Amniotic stem cell (primary cell): Measurements from ENCODE around the gene HCRTR1.

ENCODE experiments used
- DNase-seq: peaks from one replicate; lab custom pipeline; 2025; lab: John Stamatoyannopoulos, UW

Gene HCRTR1

GRCh38 chr1:31598980-31599379 is 18.5 kb upstream of the HCRTR1 start:
- DNase-seq, result no peak

GRCh38 chr1:31600641-31601040 is 16.8 kb upstream of the HCRTR1 start:
- no peak for DNase-seq

- no peak for DNase-seq
These were observed 15.4 kb upstream of the HCRTR1 start for GRCh38 chr1:31602081-31602480.

GRCh38 chr1:31605908-31606427 is 11.5 kb upstream of the HCRTR1 start:
- no peak for DNase-seq

GRCh38 chr1:31607360-31607759 is 10.1 kb upstream of the HCRTR1 start:
- no peak for DNase-seq

GRCh38 chr1:31609514-31610118 is 7.9 kb upstream of the HCRTR1 start:
- DNase-seq, result no peak

- no peak for DNase-seq
These were observed 3.0 kb upstream of the HCRTR1 start for GRCh38 chr1:31614414-31615005.

GRCh38 chr1:31615414-31615813 is 2.1 kb upstream of the HCRTR1 start:
- no peak for DNase-seq

GRCh38 chr1:31615939-31616338 is 1.6 kb upstream of the HCRTR1 start:
- no peak for DNase-seq

GRCh38 chr1:31617916-31618746 is 642 bp downstream of the HCRTR1 start:
- DNase-seq, result no peak

GRCh38 chr1:31618916-31619846 is 1.7 kb downstream of the HCRTR1 start:
- no peak for DNase-seq

GRCh38 chr1:31620631-31621497 is 3.4 kb downstream of the HCRTR1 start:
- DNase-seq, result no peak

GRCh38 chr1:31621498-31621820 is 4.0 kb downstream of the HCRTR1 start:
- no peak for DNase-seq

GRCh38 chr1:31621847-31622730 is 4.6 kb downstream of the HCRTR1 start:
- no peak for DNase-seq

- DNase-seq, result no peak
These were observed 5.9 kb downstream of the HCRTR1 start for GRCh38 chr1:31623365-31623764.

- DNase-seq, result no peak
These were observed 6.8 kb downstream of the HCRTR1 start for GRCh38 chr1:31624309-31624708.

- DNase-seq, result no peak
These were observed 7.4 kb downstream of the HCRTR1 start for GRCh38 chr1:31624731-31625514.

GRCh38 chr1:31625561-31626222 is 8.2 kb downstream of the HCRTR1 start:
- DNase-seq, result no peak
